GM11168 (cell line): ENCODE measurements around the gene NCAPD2.
"Not testable (repeated sequence)": the region's sequence is repeated elsewhere in the genome, so short reads cannot be mapped to it uniquely, and the experiment has no call there.

ENCODE experiments used
- in situ Hi-C: fragments of 300-500 bp; cut with MboI; formaldehyde crosslinking; loops from one replicate; pipeline ENCODE4 v1.12.0; 2022; ENCODE audit warnings: low sequenced_read_pairs; ENCODE audit not compliant: unreplicated experiment

The NCAPD2 gene

DNA sequence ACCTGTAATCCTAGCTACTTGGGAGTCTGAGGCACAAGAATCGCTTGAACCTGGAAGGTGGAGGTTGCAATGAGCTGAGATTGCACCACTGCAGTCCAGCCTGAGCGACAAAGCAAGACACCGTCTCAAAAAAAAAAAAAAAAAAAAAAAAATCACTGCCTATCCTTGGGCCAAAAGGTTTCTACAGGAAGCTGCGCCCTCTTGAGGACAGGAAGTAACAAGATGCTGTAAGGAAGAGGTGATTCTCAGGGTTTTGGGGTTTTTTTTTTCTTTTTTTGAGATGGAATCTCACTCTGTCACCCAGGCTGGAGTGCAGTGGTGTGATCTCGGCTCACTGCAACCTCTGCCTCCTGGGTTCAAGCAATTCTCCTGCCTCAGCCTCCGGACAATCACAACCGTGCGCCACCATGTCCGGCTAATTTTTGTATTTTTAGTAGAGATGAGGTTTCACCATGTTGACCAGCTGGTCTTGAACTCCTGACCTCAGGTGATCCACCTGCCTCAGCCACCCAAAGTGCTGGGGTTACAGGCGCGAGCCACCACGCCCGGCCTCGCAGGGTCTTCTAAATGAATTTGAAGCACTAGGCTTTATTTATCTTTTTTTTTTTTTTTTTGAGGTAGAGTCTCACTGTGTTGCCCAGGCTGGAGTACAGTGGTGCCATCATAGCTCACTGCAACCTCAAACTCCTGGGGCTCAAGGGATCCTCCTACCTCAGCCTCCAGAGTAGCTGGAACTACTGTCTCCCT, 64.3 kb downstream of the NCAPD2 start:
- in situ Hi-C loops, result not testable (repeated sequence)

GRCh38 chr12:6559500-6559899, 65.6 kb downstream of the NCAPD2 start:
- in situ Hi-C loops, result no loop called here

GRCh38 chr12:6560501-6561205, 66.8 kb downstream of the NCAPD2 start:
- in situ Hi-C loops, result no loop called here

DNA sequence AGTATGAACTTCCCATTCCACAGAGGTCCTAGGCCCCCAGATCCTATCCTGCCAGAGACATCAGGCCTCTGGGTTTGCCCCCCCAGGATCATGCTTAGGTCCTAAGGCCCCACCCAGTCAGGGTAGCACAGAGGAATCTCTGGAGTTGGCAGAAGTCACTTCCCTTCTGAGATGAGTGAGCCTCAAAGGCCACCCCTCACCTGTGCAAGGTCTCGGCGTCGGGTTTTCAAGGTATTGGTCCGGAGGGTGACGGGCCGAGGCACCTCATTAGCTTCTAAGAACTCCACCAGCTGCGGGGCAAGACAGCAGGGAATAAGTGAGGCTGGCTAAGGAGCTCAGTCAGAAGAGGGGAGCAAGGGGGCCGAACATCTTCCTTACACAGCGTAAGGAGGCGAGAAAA, 69.0 kb downstream of the NCAPD2 start:
- in situ Hi-C loops, result no loop called here

- in situ Hi-C loops, result no loop called here
Observed at GRCh38 chr12:6563448-6564050, 69.6 kb downstream of the NCAPD2 start.

DNA sequence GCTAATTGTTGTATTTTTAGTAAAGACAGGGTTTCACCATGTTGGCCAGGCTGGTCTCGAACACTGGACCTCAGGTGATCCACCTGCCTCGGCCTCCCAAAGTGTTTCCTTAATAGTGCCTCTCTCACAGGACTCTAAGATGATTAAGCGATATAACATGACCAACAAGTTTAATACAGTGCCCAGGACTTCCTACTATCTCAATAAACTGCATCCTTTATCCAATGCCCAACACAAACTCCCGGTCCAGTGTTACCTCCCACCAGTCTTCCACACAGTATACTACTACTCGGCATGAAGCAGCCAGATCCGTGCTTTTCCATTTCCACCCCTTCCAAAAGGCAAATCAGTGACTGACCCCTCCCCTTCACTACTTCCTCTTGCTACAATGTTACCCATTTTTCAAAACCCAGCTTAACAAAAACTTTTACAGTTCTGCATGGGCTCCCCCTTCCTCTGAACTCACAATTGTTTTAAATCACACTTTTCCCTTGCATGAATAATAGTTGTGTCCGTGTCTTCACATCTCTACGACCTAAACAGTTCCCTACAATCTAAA, 73.3 kb downstream of the NCAPD2 start:
- in situ Hi-C loops, result no loop called here

- in situ Hi-C loops, result no loop called here
Observed at GRCh38 chr12:6569312-6569711, 75.4 kb downstream of the NCAPD2 start.

GRCh38 chr12:6569786-6570185, 75.9 kb downstream of the NCAPD2 start:
- in situ Hi-C loops, result no loop called here

DNA sequence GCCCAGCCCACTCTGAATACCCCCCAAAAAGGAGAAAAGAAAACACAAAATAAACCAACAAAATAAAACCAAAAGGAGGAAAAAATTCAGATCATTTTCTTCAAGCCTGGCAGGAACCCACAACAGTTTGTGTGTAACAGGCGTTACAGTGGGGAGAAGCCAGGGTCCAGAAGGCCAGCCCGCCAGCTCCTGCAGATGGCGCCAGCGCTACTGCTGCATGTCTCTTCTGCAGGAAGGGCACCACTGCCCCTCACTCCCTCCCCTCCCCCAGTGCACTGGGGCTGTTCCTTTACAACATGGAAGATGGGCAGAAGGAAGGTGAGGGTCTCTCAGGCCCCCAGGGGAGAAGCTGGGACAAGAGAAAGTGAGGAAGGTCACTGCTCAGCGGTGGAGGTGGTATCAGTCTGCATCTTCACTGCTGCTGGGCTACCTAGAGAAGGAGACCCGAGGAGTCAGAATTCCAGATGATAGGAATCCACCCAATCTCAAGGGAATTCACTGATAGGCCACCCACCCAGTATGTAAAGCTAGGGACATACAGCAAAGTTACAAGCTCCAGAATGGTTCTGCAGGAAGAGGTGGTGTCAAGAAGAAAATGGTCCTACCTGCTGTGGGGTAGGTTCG, 76.5 kb downstream of the NCAPD2 start:
- in situ Hi-C loops, result no loop called here

GRCh38 chr12:6573001-6573400, 79.1 kb downstream of the NCAPD2 start:
- in situ Hi-C loops, result no loop called here

GRCh38 chr12:6574576-6575295, 80.8 kb downstream of the NCAPD2 start:
- in situ Hi-C loops, result no loop called here

- in situ Hi-C loops, result no loop called here
Observed at GRCh38 chr12:6575648-6576047, 81.7 kb downstream of the NCAPD2 start.
